Endodermal cell (in vitro differentiated cells): ENCODE results near the gene ELP1. TPM values are rescaled to one million over a fixed set of nuclear protein-coding genes. Genes with fewer than 3 reads are reported as not detected.
A peak's percentile ranks its signal among the peaks of the same experiment; 100 is the strongest.

Experiments
- DNase-seq: peaks from one replicate; pipeline ENCODE4 v3.0.0-alpha.2; 2017
- H3K27ac ChIP-seq: 2 replicates; pipeline ENCODE4 v1.5.1; 2013; ENCODE audit warnings: mild to moderate bottlenecking, low read depth, low read length, moderate library complexity
- H3K27me3 ChIP-seq: 2 replicates; pipeline ENCODE4 v1.6.1; 2013; ENCODE audit warnings: mild to moderate bottlenecking, low read length, moderate library complexity; ENCODE audit not compliant: insufficient read depth, control insufficient read depth, poor library complexity, severe bottlenecking
- H3K36me3 ChIP-seq: 2 replicates; pipeline ENCODE4 v1.7.0; 2013; ENCODE audit warnings: mild to moderate bottlenecking, low read length, moderate library complexity; ENCODE audit not compliant: control insufficient read depth, insufficient read depth
- H3K4me1 ChIP-seq: one replicate; pipeline ENCODE4 v1.7.0; 2013; ENCODE audit warnings: low read length; ENCODE audit not compliant: control insufficient read depth, insufficient read depth
- H3K4me3 ChIP-seq: 2 replicates; pipeline ENCODE4 v1.5.1; 2013; ENCODE audit warnings: mild to moderate bottlenecking, low read length, moderate library complexity
- H3K9ac ChIP-seq: 2 replicates; pipeline ENCODE4 v1.6.1; 2013; ENCODE audit warnings: mild to moderate bottlenecking, low read length, moderate library complexity; ENCODE audit not compliant: poor library complexity, severe bottlenecking; ENCODE audit errors: extremely low read depth
- H3K9me3 ChIP-seq: 2 replicates; pipeline ENCODE4 v1.6.1; 2013; ENCODE audit warnings: mild to moderate bottlenecking, low read length, moderate library complexity; ENCODE audit not compliant: control insufficient read depth
- H3K27ac Mint-ChIP-seq: 2 replicates; pipeline ENCODE4 v1.8.0; 2020; ENCODE audit warnings: mixed read lengths
- H3K27me3 Mint-ChIP-seq: 2 replicates; pipeline ENCODE4 v1.8.0; 2021; ENCODE audit warnings: mild to moderate bottlenecking, mixed read lengths; ENCODE audit not compliant: insufficient read depth
- H3K36me3 Mint-ChIP-seq: 2 replicates; pipeline ENCODE4 v1.8.0; 2020; ENCODE audit warnings: low read depth, mixed read lengths
- H3K4me1 Mint-ChIP-seq: 2 replicates; pipeline ENCODE4 v1.8.0; 2020; ENCODE audit warnings: mixed read lengths
- H3K4me3 Mint-ChIP-seq: 2 replicates; pipeline ENCODE4 v1.8.0; 2020; ENCODE audit warnings: mild to moderate bottlenecking, moderate library complexity, mixed read lengths
- H3K9me3 Mint-ChIP-seq: 2 replicates; pipeline ENCODE4 v1.8.0; 2020; ENCODE audit warnings: mild to moderate bottlenecking, mixed read lengths
- CTCF ChIP-seq: fragments of 200-600 bp; sonication (generic); conservative IDR thresholded peaks from 2 replicates; pipeline ENCODE4 v1.5.0; 2021; ENCODE audit warnings: antibody characterized with exemption, mild to moderate bottlenecking
- WGBS, 2 experiments: methylation state at CpG; one replicate each; pipeline versions ENCODE4 v1.1.5 to v1.1.7; 2013; ENCODE audit warnings: missing lambda C conversion rate in 2 of 2, mixed read lengths in 1 of 2; ENCODE audit not compliant: insufficient coverage in 1 of 2, insufficient read length in 1 of 2; 5-methylcytosine and 5-hydroxymethylcytosine counted together
- total RNA-seq, 2 donors: library from RNA; stranded (reverse); fragmentation: NEBNext Ultra II Directional in 1 of 2; extraction: Animal tissue kit (Norgen Biotek cat#: 25700) in 1 of 2; gene quantifications; 2 replicates in 1 of 2; 3 replicates in 1 of 2; pipeline ENCODE4 v1.2.1, GENCODE V29; 2021

Gene ELP1
- total RNA-seq, 2 donors from 2014 or later, result 32.9 to 37.1 TPM

DNA sequence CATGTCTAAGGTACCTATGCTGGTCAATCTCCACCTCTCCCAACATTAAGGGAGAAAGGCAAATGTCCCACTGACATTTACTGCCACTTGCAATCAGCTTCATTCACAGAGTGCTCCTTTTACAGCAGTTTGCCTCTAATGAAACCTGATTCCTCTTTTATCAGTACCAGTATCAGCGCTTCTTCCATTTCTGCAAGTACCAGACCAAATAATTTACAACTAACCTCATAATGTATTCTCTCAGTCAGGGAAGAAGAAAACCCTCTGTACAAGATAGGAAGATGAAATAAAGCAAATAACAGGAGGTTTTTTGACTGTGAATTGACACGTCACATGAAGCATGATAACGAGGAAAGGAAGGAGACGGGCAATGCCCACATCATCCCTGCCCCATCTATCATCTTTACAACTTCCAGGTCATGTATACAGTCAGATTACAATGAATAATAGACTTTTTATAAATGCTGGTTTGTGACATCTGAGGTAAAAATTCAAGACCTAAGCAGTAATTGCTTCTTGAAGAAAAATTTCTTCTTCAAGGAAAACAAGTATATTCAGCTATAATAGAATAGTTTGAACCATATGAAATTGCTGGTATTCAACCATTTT, 22.2 kb upstream of the ELP1 start:
- no peaks in the 10 kb centered on the region for H3K9me3 ChIP-seq
- H3K9ac ChIP-seq, result no peak overlapping the region
- H3K27ac ChIP-seq, result no peak overlapping the region
- Mint-ChIP-seq H3K36me3 (peaks cover 23% of the 10 kb centered on the region), H3K27me3 (no peaks in the 10 kb centered on the region), H3K27ac (no peak overlapping the region), H3K9me3 (no peaks in the 10 kb centered on the region), H3K4me1 (no peaks in the 10 kb centered on the region), H3K4me3 (no peak overlapping the region)
- H3K27me3 ChIP-seq, result no peaks in the 10 kb centered on the region
- H3K4me1 ChIP-seq, result no peaks in the 10 kb centered on the region
- H3K36me3 ChIP-seq, result peaks cover 24% of the 10 kb centered on the region
- WGBS, 2 experiments, result 86 to 90% methylated on average over 2 to 3 of the region's 4 CpGs
- no peak for DNase-seq
- TF ChIP-seq CTCF, result no peak
- H3K4me3 ChIP-seq, result no peak overlapping the region

GRCh38 chr9:108953983-108954574, 20.2 kb upstream of the ELP1 start:
- H3K9ac ChIP-seq, result no peak overlapping the region
- WGBS, 2 experiments, result 66% methylated on average over 3 of the region's 3 CpGs; no CpG with 5 or more reads in 1 of the 2 experiments
- H3K27me3 ChIP-seq, result no peaks in the 10 kb centered on the region
- H3K4me3 Mint-ChIP-seq, result no peak overlapping the region
- H3K4me3 ChIP-seq, result no peak overlapping the region
- no peaks in the 10 kb centered on the region for H3K4me1 ChIP-seq
- H3K9me3 Mint-ChIP-seq, result no peaks in the 10 kb centered on the region
- H3K9me3 ChIP-seq, result no peaks in the 10 kb centered on the region
- DNase-seq, result no peak
- H3K36me3 Mint-ChIP-seq, result peaks cover 28% of the 10 kb centered on the region
- H3K27ac ChIP-seq, result no peak overlapping the region
- peak; percentile 77 for TF ChIP-seq CTCF
- H3K27me3 Mint-ChIP-seq, result no peaks in the 10 kb centered on the region
- H3K36me3 ChIP-seq, result peaks cover 14% of the 10 kb centered on the region
- H3K27ac Mint-ChIP-seq, result no peak overlapping the region
- H3K4me1 Mint-ChIP-seq, result no peaks in the 10 kb centered on the region

DNA sequence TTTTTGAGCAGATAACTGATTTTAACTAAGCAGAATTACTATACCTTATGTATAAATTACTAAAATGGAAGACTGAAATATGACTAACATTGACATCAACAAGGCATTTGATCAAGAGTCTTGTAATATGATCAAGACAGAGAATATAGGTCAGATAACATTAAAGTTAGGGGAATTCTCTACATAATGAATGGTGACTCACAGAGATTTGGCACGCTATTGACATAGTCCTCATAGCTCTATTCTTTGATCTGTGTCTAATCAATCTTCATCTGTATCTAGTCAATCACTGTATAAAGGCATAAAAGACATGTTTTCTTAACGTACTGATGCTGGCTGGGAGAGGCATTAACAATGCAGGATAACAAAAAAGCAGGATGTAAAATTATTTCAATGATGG, 17.7 kb upstream of the ELP1 start:
- H3K27me3 Mint-ChIP-seq, result no peaks in the 10 kb centered on the region
- H3K4me3 ChIP-seq, result no peak overlapping the region
- no peak overlapping the region for H3K27ac Mint-ChIP-seq
- H3K4me3 Mint-ChIP-seq, result no peak overlapping the region
- 85% methylated on average over 2 of the region's 2 CpGs; no CpG with 5 or more reads in 1 of the 2 experiments for WGBS, 2 experiments
- H3K4me1 ChIP-seq, result no peaks in the 10 kb centered on the region
- H3K36me3 Mint-ChIP-seq, result peaks cover 44% of the 10 kb centered on the region
- H3K36me3 ChIP-seq, result peaks cover 32% of the 10 kb centered on the region
- no peak overlapping the region for H3K9ac ChIP-seq
- no peaks in the 10 kb centered on the region for H3K9me3 ChIP-seq
- no peak for DNase-seq
- no peak for TF ChIP-seq CTCF
- H3K4me1 Mint-ChIP-seq, result no peaks in the 10 kb centered on the region
- no peak overlapping the region for H3K27ac ChIP-seq
- H3K9me3 Mint-ChIP-seq, result no peaks in the 10 kb centered on the region
- H3K27me3 ChIP-seq, result no peaks in the 10 kb centered on the region
